Endothelial cell of umbilical vein (primary cell): ENCODE measurements around the gene PRKCZ. TPM values are rescaled to one million over a fixed set of nuclear protein-coding genes. Genes with fewer than 3 reads are reported as not detected.
"Not testable (repeated sequence)": the region's sequence is repeated elsewhere in the genome, so short reads cannot be mapped to it uniquely, and the experiment has no call there.

ENCODE experiments used
- BruUV-seq: library from RNA; stranded (reverse); fragments of 400-500 nt; replicated peaks from 2 replicates; lab custom pipeline; 2021; lab: Mats Ljungman, UMichigan
- CTCF ChIA-PET: fragments of 300-600, 350-600 bp; sonication (Branson Sonifier 250); formaldehyde crosslinking; loops from one replicate; lab custom pipeline; 2021; ENCODE audit warnings: antibody characterized with exemption, inconsistent platforms; lab: Charles Lee
- POLR2A ChIA-PET: fragments of 300-600, 350-600 bp; sonication (Branson Sonifier 250); formaldehyde crosslinking; loops from one replicate; lab custom pipeline; 2021; ENCODE audit warnings: antibody characterized with exemption, inconsistent platforms; lab: Charles Lee
- DNase-seq: peaks from one replicate; pipeline ENCODE4 v3.0.0-alpha.2; 2011; ENCODE audit warnings: low read depth, low spot score
- FAIRE-seq: peaks from 2 replicates; lab custom pipeline; 2011; peaks lifted over from hg19 to GRCh38; lab: Jason Lieb, UNC
- H2AFZ ChIP-seq: 2 replicates; pipeline ENCODE4 v1.6.0; 2012; ENCODE audit warnings: low read depth, low read length, control low read depth, inconsistent platforms
- H3K27ac ChIP-seq: 2 replicates; pipeline ENCODE4 v1.5.1; 2011; ENCODE audit warnings: low read depth, mild to moderate bottlenecking, control low read depth, low read length, moderate library complexity; ENCODE audit not compliant: insufficient read depth
- H3K27me3 ChIP-seq, 2 experiments: 2 replicates each; pipeline versions ENCODE4 v1.6.0 to v1.6.1; 2011; ENCODE audit warnings: low read length in 2 of 2, mixed read lengths in 1 of 2; ENCODE audit not compliant: control insufficient read depth in 2 of 2, insufficient read depth in 2 of 2
- H3K36me3 ChIP-seq, 2 experiments: 2 replicates in 1 of 2; 3 replicates in 1 of 2; pipeline ENCODE4 v1.5.1; 2011; ENCODE audit warnings: low read length in 2 of 2, mild to moderate bottlenecking in 1 of 2, moderate library complexity in 1 of 2; ENCODE audit not compliant: control insufficient read depth in 2 of 2, insufficient read depth in 2 of 2; ENCODE audit errors: extremely low read depth in 1 of 2
- H3K4me1 ChIP-seq: 3 replicates; pipeline ENCODE4 v1.5.1; 2011; ENCODE audit warnings: mild to moderate bottlenecking, low read length; ENCODE audit not compliant: control insufficient read depth, insufficient read depth; ENCODE audit errors: extremely low read depth
- H3K4me2 ChIP-seq: 2 replicates; pipeline ENCODE4 v1.6.1; 2011; ENCODE audit warnings: low read length, control low read depth, mixed read lengths; ENCODE audit not compliant: insufficient read depth
- H3K4me3 ChIP-seq, 3 experiments: fragments of 200-600 bp in 1 of 3; sonication (generic), shearing (Covaris generic) in 1 of 3; replicated peaks in 1 of 3; 2 replicates each; pipeline ENCODE4 v1.5.1; 2011 to 2016; ENCODE audit warnings: control low read depth in 3 of 3, low read length in 3 of 3, mild to moderate bottlenecking in 2 of 3, inconsistent platforms in 1 of 3, low read depth in 1 of 3, moderate library complexity in 1 of 3; ENCODE audit not compliant: insufficient read depth in 1 of 3
- H3K79me2 ChIP-seq: 2 replicates; pipeline ENCODE4 v1.6.0; 2012; ENCODE audit warnings: low read length, inconsistent platforms; ENCODE audit not compliant: control insufficient read depth, insufficient read depth
- H3K9ac ChIP-seq: replicated peaks from 2 replicates; pipeline ENCODE3; 2011; ENCODE audit warnings: low read length, control low read depth; ENCODE audit not compliant: insufficient read depth; ENCODE audit errors: extremely low read depth
- H3K9me1 ChIP-seq: replicated peaks from 3 replicates; pipeline ENCODE4 v1.6.0; 2011; ENCODE audit warnings: mild to moderate bottlenecking, low read length; ENCODE audit not compliant: control insufficient read depth, insufficient read depth; ENCODE audit errors: extremely low read depth
- H3K9me3 ChIP-seq: replicated peaks from 2 replicates; pipeline ENCODE4 v1.5.1; 2012; ENCODE audit warnings: low read length, inconsistent platforms; ENCODE audit not compliant: control insufficient read depth, insufficient read depth
- H4K20me1 ChIP-seq: replicated peaks from 2 replicates; pipeline ENCODE3; 2011; ENCODE audit warnings: mild to moderate bottlenecking, low read length; ENCODE audit not compliant: control insufficient read depth, insufficient read depth; ENCODE audit errors: extremely low read depth
- EZH2 ChIP-seq: IDR thresholded peaks from 2 replicates; pipeline ENCODE4 v1.6.1; 2012; ENCODE audit warnings: borderline replicate concordance, low read depth, mild to moderate bottlenecking, moderate library complexity, low read length, inconsistent platforms; ENCODE audit not compliant: severe bottlenecking
- FOS ChIP-seq: IDR thresholded peaks from 2 replicates; pipeline ENCODE4 v1.6.1; 2011; ENCODE audit warnings: mild to moderate bottlenecking, low read length, moderate library complexity, borderline replicate concordance; ENCODE audit not compliant: insufficient read depth
- GATA2 ChIP-seq: IDR thresholded peaks from 2 replicates; pipeline ENCODE4 v1.7.0; 2011; ENCODE audit warnings: low read depth, mild to moderate bottlenecking, moderate library complexity, mixed read lengths, low read length; ENCODE audit not compliant: insufficient read length, insufficient read depth
- JUN ChIP-seq: IDR thresholded peaks from 2 replicates; pipeline ENCODE4 v1.6.1; 2011; ENCODE audit warnings: borderline replicate concordance, low read depth; ENCODE audit not compliant: insufficient read length, insufficient read depth
- MYC ChIP-seq: IDR thresholded peaks from one replicate; pipeline ENCODE4 v1.6.1; 2011; ENCODE audit warnings: mild to moderate bottlenecking, low read depth, low read length
- POLR2A ChIP-seq: IDR thresholded peaks from 2 replicates; pipeline ENCODE4 v1.6.1; 2012; ENCODE audit warnings: low read depth, mild to moderate bottlenecking, control low read depth, low read length
- POLR2AphosphoS5 ChIP-seq: IDR thresholded peaks from 2 replicates; pipeline ENCODE4 v1.6.1; 2012; ENCODE audit warnings: low read depth, mild to moderate bottlenecking, control low read depth, low read length, moderate library complexity; ENCODE audit not compliant: insufficient read depth
- dilution Hi-C: fragments of 300-500 bp; cut with MboI; formaldehyde crosslinking; loops from one replicate; pipeline ENCODE4 v1.15.0; 2019; ENCODE audit warnings: low sequenced_read_pairs; ENCODE audit not compliant: extremely low pct_ligation_motif_present
- intact Hi-C: fragments of 100-400 bp; cut with micrococcal nuclease; formaldehyde crosslinking; loops from one replicate; pipeline ENCODE4 v1.10.0; 2022
- polyA plus RNA-seq, 4 experiments: library from polyadenylated mRNA; depleted of rRNA in 3 of 4; stranded (reverse) in 3 of 4; unstranded in 1 of 4; fragments of >200 nt; gene quantifications; 2 replicates each; pipeline versions ENCODE4 v1.2.1 to v1.2.3, GENCODE V29; 2011 to 2012; ENCODE audit warnings: missing spikeins in 1 of 4
- total RNA-seq: library from RNA; stranded (reverse); gene quantifications from 2 replicates; pipeline ENCODE4 v1.2.3, GENCODE V29; 2021
- TF ChIP-seq, protein P1 (sequence below), 2 donors: IDR thresholded peaks; 1 replicate in 1 of 2; 2 replicates in 1 of 2; pipeline ENCODE4 v1.5.1; 2011; ENCODE audit warnings: low read length in 2 of 2, mild to moderate bottlenecking in 2 of 2, moderate library complexity in 2 of 2, control low read depth in 1 of 2, inconsistent platforms in 1 of 2, low read depth in 1 of 2; ENCODE audit not compliant: insufficient read depth in 1 of 2; ENCODE audit errors: extremely low read depth in 1 of 2
- TF ChIP-seq, protein P2 (sequence below): IDR thresholded peaks from 2 replicates; pipeline ENCODE4 v1.6.1; 2011; ENCODE audit not compliant: insufficient read depth, insufficient read length

PRKCZ gene
- total and polyA plus RNA-seq, 2 donors (not counting 3 experiments of a cell fraction or from before 2014, with no cell fraction given), result 0.22 to 1.7 TPM

DNA sequence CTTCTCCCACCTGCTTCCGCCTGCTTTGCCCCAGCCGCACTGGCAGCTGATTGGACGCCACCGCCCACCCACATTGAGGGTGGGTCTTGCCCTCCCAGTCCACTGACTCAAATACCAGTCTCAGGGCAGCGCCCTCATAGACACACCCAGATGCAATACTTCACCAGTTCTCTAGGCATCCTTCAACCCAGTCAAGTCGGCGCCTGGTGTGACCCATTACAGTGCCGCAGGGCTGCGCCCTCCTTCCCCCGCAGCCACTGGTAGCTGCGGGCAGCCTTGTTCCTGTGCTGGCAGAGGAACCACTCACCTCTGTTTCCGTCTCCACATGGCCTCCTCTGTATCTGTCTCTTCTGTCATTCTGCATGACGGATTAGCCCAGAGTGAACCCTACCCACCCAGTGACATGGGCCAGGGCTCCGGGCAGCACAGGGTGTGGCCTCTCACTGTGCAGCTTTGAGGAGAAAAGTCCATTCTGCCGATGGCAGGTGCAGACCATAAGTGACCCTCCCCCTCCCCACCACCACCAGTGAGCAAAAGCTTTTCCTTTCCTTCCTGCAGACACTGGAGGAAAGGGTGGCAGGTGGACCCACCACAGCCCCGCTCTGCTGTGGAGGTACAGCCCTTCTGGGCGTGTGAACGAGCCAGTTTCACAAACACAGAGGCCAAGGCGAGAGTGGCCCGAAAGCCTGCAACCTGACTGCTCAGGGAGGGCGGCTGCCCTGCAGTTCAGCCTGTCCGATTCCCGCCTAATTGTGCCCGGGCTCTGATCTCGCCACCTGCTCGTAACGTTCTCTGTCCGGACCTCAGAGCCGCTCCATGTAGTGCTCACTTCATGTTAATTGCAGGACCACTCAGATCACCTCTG is 87.3 kb downstream of the PRKCZ start:
- CTCF ChIA-PET, result no interaction called here
- FAIRE-seq (no peak), DNase-seq (no peak)
- no peak overlapping the region for H3K4me2 ChIP-seq
- BruUV-seq, result no TSS peak
- dilution Hi-C loops (no loop called here), intact Hi-C loops (loop anchor here (10.0 kb wide), 1 partner anchor 223 kb away; the partner anchor contains the start of genes CALML6 and TMEM52)
- no peaks in the 10 kb centered on the region for H3K36me3 ChIP-seq
- no peaks in the 10 kb centered on the region for H3K79me2 ChIP-seq
- no peaks in the 10 kb centered on the region for H3K27me3 ChIP-seq
- no peak overlapping the region for H3K4me3 ChIP-seq
- H4K20me1 ChIP-seq, result no peaks in the 10 kb centered on the region
- no peak overlapping the region for H3K9ac ChIP-seq
- POLR2A ChIA-PET, result no interaction called here
- no peak overlapping the region for H3K27ac ChIP-seq
- H2AFZ ChIP-seq, result no peak overlapping the region
- no peaks in the 10 kb centered on the region for H3K9me1 ChIP-seq
- H3K9me3 ChIP-seq, result no peaks in the 10 kb centered on the region
- TF ChIP-seq POLR2A, result no peak
- no peak for TF ChIP-seq FOS
- TF ChIP-seq GATA2, result no peak
- no peak for TF ChIP-seq JUN
- TF ChIP-seq, protein P1, sequence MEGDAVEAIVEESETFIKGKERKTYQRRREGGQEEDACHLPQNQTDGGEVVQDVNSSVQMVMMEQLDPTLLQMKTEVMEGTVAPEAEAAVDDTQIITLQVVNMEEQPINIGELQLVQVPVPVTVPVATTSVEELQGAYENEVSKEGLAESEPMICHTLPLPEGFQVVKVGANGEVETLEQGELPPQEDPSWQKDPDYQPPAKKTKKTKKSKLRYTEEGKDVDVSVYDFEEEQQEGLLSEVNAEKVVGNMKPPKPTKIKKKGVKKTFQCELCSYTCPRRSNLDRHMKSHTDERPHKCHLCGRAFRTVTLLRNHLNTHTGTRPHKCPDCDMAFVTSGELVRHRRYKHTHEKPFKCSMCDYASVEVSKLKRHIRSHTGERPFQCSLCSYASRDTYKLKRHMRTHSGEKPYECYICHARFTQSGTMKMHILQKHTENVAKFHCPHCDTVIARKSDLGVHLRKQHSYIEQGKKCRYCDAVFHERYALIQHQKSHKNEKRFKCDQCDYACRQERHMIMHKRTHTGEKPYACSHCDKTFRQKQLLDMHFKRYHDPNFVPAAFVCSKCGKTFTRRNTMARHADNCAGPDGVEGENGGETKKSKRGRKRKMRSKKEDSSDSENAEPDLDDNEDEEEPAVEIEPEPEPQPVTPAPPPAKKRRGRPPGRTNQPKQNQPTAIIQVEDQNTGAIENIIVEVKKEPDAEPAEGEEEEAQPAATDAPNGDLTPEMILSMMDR (IDR thresholded peaks at IDR 0.05; ENCODE audit: extremely low read depth in 1 of 2, insufficient read depth in 1 of 2, low read depth in 1 of 2, low read length in 2 of 2), result no peak
- TF ChIP-seq MYC, result no peak
- TF ChIP-seq, protein P2, sequence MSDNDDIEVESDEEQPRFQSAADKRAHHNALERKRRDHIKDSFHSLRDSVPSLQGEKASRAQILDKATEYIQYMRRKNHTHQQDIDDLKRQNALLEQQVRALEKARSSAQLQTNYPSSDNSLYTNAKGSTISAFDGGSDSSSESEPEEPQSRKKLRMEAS, result no peak
- TF ChIP-seq POLR2AphosphoS5, result no peak
- no peak for TF ChIP-seq EZH2
- H3K4me1 ChIP-seq, result peaks cover 4% of the 10 kb centered on the region

DNA sequence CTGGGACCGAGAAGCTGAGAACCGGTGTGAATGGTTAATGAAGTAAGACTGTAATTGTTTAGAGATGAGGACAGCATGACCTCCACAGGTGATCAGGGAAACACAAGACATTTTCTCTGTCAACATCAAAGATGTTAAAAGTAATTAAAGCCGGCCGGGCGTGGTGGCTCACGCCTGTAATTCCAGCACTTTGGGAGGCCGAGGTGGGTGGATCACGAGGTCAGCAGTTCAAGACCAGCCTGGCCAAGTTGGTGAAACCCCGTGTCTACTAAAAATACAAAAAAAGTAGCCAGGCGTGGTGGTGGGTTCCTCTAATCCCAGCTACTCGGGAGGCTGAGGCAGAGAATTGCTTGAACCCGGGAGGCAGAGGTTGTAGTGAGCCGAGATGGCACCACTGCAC is 88.9 kb downstream of the PRKCZ start:
- intact Hi-C loops, result loop anchor here (1.0 to 10.0 kb wide), 2 partner anchors 179 to 224 kb away; partner anchors contain the start of genes CALML6 and TMEM52
- H3K9ac ChIP-seq, H2AFZ ChIP-seq, DNase-seq, H3K4me3 ChIP-seq, H3K27me3 ChIP-seq, POLR2A ChIA-PET, H4K20me1 ChIP-seq, H3K4me2 ChIP-seq, H3K27ac ChIP-seq, H3K36me3 ChIP-seq, H3K4me1 ChIP-seq, H3K79me2 ChIP-seq, H3K9me3 ChIP-seq, BruUV-seq, H3K9me1 ChIP-seq, dilution Hi-C loops, FAIRE-seq: not testable (repeated sequence)
- CTCF ChIA-PET, result interaction anchor here (1.0 to 2.6 kb wide), 14 partner anchors 11 to 243 kb away, joined by 3 to 49 read pairs (median 6); no protein-coding TSS in a partner anchor
